Measurements from ENCODE around the gene SNIP1. TPM values are rescaled to one million over a fixed set of nuclear protein-coding genes. Genes with fewer than 3 reads are reported as not detected.

Gene SNIP1
- total RNA-seq, 2 donors from 2014 or later: 20.2 TPM

GRCh38 chr1:37601441-37601840 is 47.3 kb upstream of the SNIP1 start:
- H3K9me3 ChIP-seq (ENCODE audit: control insufficient read depth, low read length): no peaks in the 10 kb centered on the region
- TF ChIP-seq CTCF (conservative IDR thresholded peaks at IDR 0.05): no peak
- peaks cover 84% of the 10 kb centered on the region for H3K27me3 ChIP-seq (ENCODE audit: control insufficient read depth, insufficient read depth, low read length, poor library complexity, severe bottlenecking)
- no peak overlapping the region for H3K4me3 Mint-ChIP-seq
- H3K27ac Mint-ChIP-seq: no peak overlapping the region
- H3K4me1 ChIP-seq (ENCODE audit: control insufficient read depth, insufficient read depth, low read length): no peaks in the 10 kb centered on the region
- no peaks in the 10 kb centered on the region for H3K36me3 Mint-ChIP-seq (ENCODE audit: low read depth)
- H3K9me3 Mint-ChIP-seq: no peaks in the 10 kb centered on the region
- H3K4me1 Mint-ChIP-seq: no peaks in the 10 kb centered on the region
- no peak overlapping the region for H3K4me3 ChIP-seq (ENCODE audit: low read length)
- no peak overlapping the region for H3K27ac ChIP-seq (ENCODE audit: low read depth, low read length)
- H3K27me3 Mint-ChIP-seq (ENCODE audit: insufficient read depth): peaks cover 47% of the 10 kb centered on the region
- H3K36me3 ChIP-seq (ENCODE audit: control insufficient read depth, insufficient read depth, low read length): no peaks in the 10 kb centered on the region
- DNase-seq: no peak
- no peak overlapping the region for H3K9ac ChIP-seq (ENCODE audit: extremely low read depth, low read length, poor library complexity, severe bottlenecking)

GRCh38 chr1:37599940-37600339 is 45.8 kb upstream of the SNIP1 start:
- H3K36me3 ChIP-seq (ENCODE audit: control insufficient read depth, insufficient read depth, low read length): no peaks in the 10 kb centered on the region

GRCh38 chr1:37596182-37596667 is 42.1 kb upstream of the SNIP1 start:
- H3K27me3 ChIP-seq (ENCODE audit: control insufficient read depth, insufficient read depth, low read length, poor library complexity, severe bottlenecking): peaks cover 35% of the 10 kb centered on the region
- H3K9ac ChIP-seq (ENCODE audit: extremely low read depth, low read length, poor library complexity, severe bottlenecking): peak overlapping the region; percentile 73
- H3K4me3 ChIP-seq (ENCODE audit: low read length): peak overlapping the region; percentile 92
- Mint-ChIP-seq H3K27ac (peak overlapping the region; percentile 79), H3K9me3 (no peaks in the 10 kb centered on the region), H3K4me1 (peaks cover 6% of the 10 kb centered on the region), H3K4me3 (peak overlapping the region; percentile 98), H3K36me3 (ENCODE audit: low read depth) (peaks cover 13% of the 10 kb centered on the region), H3K27me3 (ENCODE audit: insufficient read depth) (peaks cover 20% of the 10 kb centered on the region)
- TF ChIP-seq CTCF (conservative IDR thresholded peaks at IDR 0.05): no peak
- no peak for DNase-seq
- H3K4me1 ChIP-seq (ENCODE audit: control insufficient read depth, insufficient read depth, low read length): no peaks in the 10 kb centered on the region
- 11% methylated on average over 2 of the region's 3 CpGs; no CpG with 5 or more reads in 1 of the 2 experiments for WGBS, 2 experiments (ENCODE audit: insufficient coverage in 1 of 2, insufficient read length in 1 of 2)
- peak overlapping the region; percentile 79 for H3K27ac ChIP-seq (ENCODE audit: low read depth, low read length)
- no peaks in the 10 kb centered on the region for H3K9me3 ChIP-seq (ENCODE audit: control insufficient read depth, low read length)
- peaks cover 25% of the 10 kb centered on the region for H3K36me3 ChIP-seq (ENCODE audit: control insufficient read depth, insufficient read depth, low read length)

More at GRCh38 chr1:37599940-37600339, 45.8 kb upstream of the SNIP1 start:
- peaks cover 46% of the 10 kb centered on the region for H3K27me3 Mint-ChIP-seq (ENCODE audit: insufficient read depth)
- peaks cover 6% of the 10 kb centered on the region for H3K4me1 Mint-ChIP-seq
- H3K4me1 ChIP-seq (ENCODE audit: control insufficient read depth, insufficient read depth, low read length): no peaks in the 10 kb centered on the region
- peaks cover 69% of the 10 kb centered on the region for H3K27me3 ChIP-seq (ENCODE audit: control insufficient read depth, insufficient read depth, low read length, poor library complexity, severe bottlenecking)
- H3K4me3 ChIP-seq (ENCODE audit: low read length): no peak overlapping the region
- H3K27ac Mint-ChIP-seq: no peak overlapping the region
- H3K9me3 ChIP-seq (ENCODE audit: control insufficient read depth, low read length): no peaks in the 10 kb centered on the region
- no peak overlapping the region for H3K27ac ChIP-seq (ENCODE audit: low read depth, low read length)
- no peak overlapping the region for H3K4me3 Mint-ChIP-seq
- WGBS, 2 experiments (ENCODE audit: insufficient coverage in 1 of 2, insufficient read length in 1 of 2): 88 to 97% methylated on average over 4 to 5 of the region's 5 CpGs
- no peak for TF ChIP-seq CTCF (conservative IDR thresholded peaks at IDR 0.05)
- H3K9ac ChIP-seq (ENCODE audit: extremely low read depth, low read length, poor library complexity, severe bottlenecking): no peak overlapping the region
- no peaks in the 10 kb centered on the region for H3K36me3 Mint-ChIP-seq (ENCODE audit: low read depth)
- H3K9me3 Mint-ChIP-seq: no peaks in the 10 kb centered on the region
- DNase-seq: no peak
